NB4 (cell line): Measurements from ENCODE around the gene ZNF397.

ENCODE experiments used
- CTCF ChIP-seq: IDR thresholded peaks from one replicate; pipeline ENCODE4 v1.5.1; 2012; ENCODE audit warnings: low read depth, low read length
- MAX ChIP-seq: IDR thresholded peaks from 2 replicates; pipeline ENCODE4 v1.6.1; 2011; ENCODE audit warnings: low read depth, low read length
- MYC ChIP-seq: IDR thresholded peaks from 2 replicates; pipeline ENCODE4 v1.6.1; 2011; ENCODE audit warnings: low read depth, low read length
- POLR2A ChIP-seq: IDR thresholded peaks from 2 replicates; pipeline ENCODE4 v1.6.1; 2011; ENCODE audit warnings: mild to moderate bottlenecking; ENCODE audit not compliant: insufficient read length; ENCODE audit errors: extremely low read depth

GRCh38 chr18:35289727-35290093 lies 48.9 kb downstream of the ZNF397 start:
- no peak for TF ChIP-seq CTCF
- TF ChIP-seq POLR2A, result no peak
- no peak for TF ChIP-seq MYC
- TF ChIP-seq MAX, result no peak
